ENCODE data around the gene ZDHHC22. TPM values are rescaled to one million over a fixed set of nuclear protein-coding genes. Genes with fewer than 3 reads are reported as not detected.

ZDHHC22 gene
- total RNA-seq, 3 donors from 2014 or later: 1.7 TPM; not detected in 2

GRCh38 chr14:77130386-77130785, 11.2 kb downstream of the ZDHHC22 start:
- ATAC-seq (no peak), DNase-seq (no peak)
- intact Hi-C loops (cut with DNase I, micrococcal nuclease): no loop called here
- Histone ChIP-seq H3K4me3 (no peak overlapping the region), H3K36me3 (ENCODE audit: low read depth) (no peaks in the 10 kb centered on the region), H3K4me1 (ENCODE audit: low read depth) (peaks cover under 1% of the 10 kb centered on the region), H3K9me3 (no peaks in the 10 kb centered on the region)
- TF ChIP-seq, protein P1, sequence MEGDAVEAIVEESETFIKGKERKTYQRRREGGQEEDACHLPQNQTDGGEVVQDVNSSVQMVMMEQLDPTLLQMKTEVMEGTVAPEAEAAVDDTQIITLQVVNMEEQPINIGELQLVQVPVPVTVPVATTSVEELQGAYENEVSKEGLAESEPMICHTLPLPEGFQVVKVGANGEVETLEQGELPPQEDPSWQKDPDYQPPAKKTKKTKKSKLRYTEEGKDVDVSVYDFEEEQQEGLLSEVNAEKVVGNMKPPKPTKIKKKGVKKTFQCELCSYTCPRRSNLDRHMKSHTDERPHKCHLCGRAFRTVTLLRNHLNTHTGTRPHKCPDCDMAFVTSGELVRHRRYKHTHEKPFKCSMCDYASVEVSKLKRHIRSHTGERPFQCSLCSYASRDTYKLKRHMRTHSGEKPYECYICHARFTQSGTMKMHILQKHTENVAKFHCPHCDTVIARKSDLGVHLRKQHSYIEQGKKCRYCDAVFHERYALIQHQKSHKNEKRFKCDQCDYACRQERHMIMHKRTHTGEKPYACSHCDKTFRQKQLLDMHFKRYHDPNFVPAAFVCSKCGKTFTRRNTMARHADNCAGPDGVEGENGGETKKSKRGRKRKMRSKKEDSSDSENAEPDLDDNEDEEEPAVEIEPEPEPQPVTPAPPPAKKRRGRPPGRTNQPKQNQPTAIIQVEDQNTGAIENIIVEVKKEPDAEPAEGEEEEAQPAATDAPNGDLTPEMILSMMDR (IDR thresholded peaks at IDR 0.05): no peak

GRCh38 chr14:77128414-77128891, 13.1 kb downstream of the ZDHHC22 start:
- DNase-seq: no peak
- ATAC-seq: no peak
- Histone ChIP-seq H3K36me3 (ENCODE audit: low read depth) (no peaks in the 10 kb centered on the region), H3K9me3 (no peaks in the 10 kb centered on the region), H3K4me3 (no peak overlapping the region), H3K4me1 (ENCODE audit: low read depth) (peaks cover 14% of the 10 kb centered on the region)
- intact Hi-C loops (cut with DNase I, micrococcal nuclease): no loop called here
- TF ChIP-seq, protein P1 (IDR thresholded peaks at IDR 0.05): no peak

- peaks cover 30% of the 10 kb centered on the region for H3K4me1 ChIP-seq (ENCODE audit: low read depth)
- no peak overlapping the region for H3K4me3 ChIP-seq
- DNase-seq: no peak
- TF ChIP-seq, protein P1 (IDR thresholded peaks at IDR 0.05): no peak
- no peak for ATAC-seq
- no peaks in the 10 kb centered on the region for H3K36me3 ChIP-seq (ENCODE audit: low read depth)
- no peaks in the 10 kb centered on the region for H3K9me3 ChIP-seq
- intact Hi-C loops (cut with DNase I, micrococcal nuclease): no loop called here
Measured at GRCh38 chr14:77126461-77126990, 15.1 kb downstream of the ZDHHC22 start.

- no peak for DNase-seq
- Histone ChIP-seq H3K36me3 (ENCODE audit: low read depth) (no peaks in the 10 kb centered on the region), H3K4me3 (no peak overlapping the region), H3K4me1 (ENCODE audit: low read depth) (peaks cover 37% of the 10 kb centered on the region), H3K9me3 (no peaks in the 10 kb centered on the region)
- intact Hi-C loops (cut with DNase I, micrococcal nuclease): no loop called here
- TF ChIP-seq, protein P1 (IDR thresholded peaks at IDR 0.05): no peak
- ATAC-seq: no peak
Measured at GRCh38 chr14:77125823-77126325, 15.7 kb downstream of the ZDHHC22 start.

DNA sequence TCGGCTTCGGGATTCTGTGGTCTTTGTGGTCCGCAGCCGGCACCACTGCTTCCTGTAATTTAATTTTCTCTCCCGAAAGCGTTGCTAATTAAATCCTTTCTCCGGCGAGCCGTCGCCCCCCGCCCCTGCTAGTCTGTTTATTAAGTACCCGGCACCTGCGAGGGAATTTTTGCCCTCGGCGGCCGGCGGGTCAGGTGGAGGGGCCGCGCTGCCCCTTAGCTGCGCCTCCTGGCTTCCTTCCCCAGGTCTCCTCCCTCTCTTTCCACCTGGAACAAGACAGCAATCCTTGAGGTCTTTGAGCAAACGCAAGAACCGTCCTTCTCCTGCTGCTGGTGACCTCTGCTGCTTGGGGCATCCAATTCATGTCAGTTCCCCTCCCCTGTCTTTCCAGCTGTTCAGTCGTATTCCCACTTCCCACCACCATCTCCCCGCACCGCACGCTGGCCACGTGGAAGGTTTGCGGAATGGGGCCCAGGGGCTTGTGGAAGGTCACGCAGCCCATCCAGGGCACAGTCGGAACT, 16.2 kb downstream of the ZDHHC22 start:
- no peak for ATAC-seq
- Histone ChIP-seq H3K9me3 (no peaks in the 10 kb centered on the region), H3K36me3 (ENCODE audit: low read depth) (no peaks in the 10 kb centered on the region), H3K4me3 (no peak overlapping the region), H3K4me1 (ENCODE audit: low read depth) (peaks cover 37% of the 10 kb centered on the region)
- intact Hi-C loops (cut with DNase I, micrococcal nuclease): no loop called here
- TF ChIP-seq, protein P1 (IDR thresholded peaks at IDR 0.05): no peak
- no peak for DNase-seq
